Measurements from ENCODE around the gene SEMA3G. TPM values are rescaled to one million over a fixed set of nuclear protein-coding genes. Genes with fewer than 3 reads are reported as not detected.

Gene SEMA3G
- total RNA-seq, 6 experiments from 2014 or later = 0.60 to 2.8 (median 0.80) TPM

- ATAC-seq = no peak
- intact Hi-C loops (cut with DNase I) = no loop called here
- Histone ChIP-seq H3K36me3 (peaks cover 0 to 4% (median 0%) of the 10 kb centered on the region in 4 donors), H3K27me3 (no peaks in the 10 kb centered on the region), H3K4me3 (no peak overlapping the region), H3K27ac (no peak overlapping the region), H3K9me3 (no peaks in the 10 kb centered on the region), H3K4me1 (no peaks in the 10 kb centered on the region)
- DNase-seq = no peak
- WGBS (ENCODE audit: insufficient coverage, low coverage, low lambda C conversion rate, missing lambda C conversion rate) = 71% methylated on average over 4 of the region's 9 CpGs
- TF ChIP-seq CTCF (IDR thresholded peaks at IDR 0.05) = no peak
- TF ChIP-seq POLR2A (IDR thresholded peaks at IDR 0.05) = no peak
Measured at GRCh38 chr3:52384019-52384761, 60.7 kb downstream of the SEMA3G start.

- no peak overlapping the region for H3K27ac ChIP-seq
- no peak overlapping the region for H3K4me3 ChIP-seq
- DNase-seq (no peak), ATAC-seq (no peak)
- WGBS (ENCODE audit: insufficient coverage, low coverage, low lambda C conversion rate, missing lambda C conversion rate) = 100% methylated on average over 4 of the region's 14 CpGs
- intact Hi-C loops (cut with DNase I) = no loop called here
- H3K27me3 ChIP-seq = no peaks in the 10 kb centered on the region
- no peaks in the 10 kb centered on the region for H3K9me3 ChIP-seq
- peaks cover 0 to under 1% (median 0%) of the 10 kb centered on the region in 4 donors for H3K36me3 ChIP-seq
- TF ChIP-seq POLR2A (IDR thresholded peaks at IDR 0.05) (no peak), CTCF (IDR thresholded peaks at IDR 0.05) (no peak)
- H3K4me1 ChIP-seq = no peaks in the 10 kb centered on the region
Measured at GRCh38 chr3:52383446-52383845, 61.5 kb downstream of the SEMA3G start.

Other genes with a start within 250 kb of the SEMA3G start
- 100 to 1,000 TPM in 4 of 6 experiments, 10 to 100 TPM in 2; 73.4 to 783 (median 147) TPM for gene ALAS1, start 246.9 kb downstream of the SEMA3G start, total RNA-seq
- gene TLR9, start 219.5 kb downstream of the SEMA3G start, total RNA-seq = under 1 TPM in 4 of 6 experiments, not detected in 2; 0.12 to 0.59 (median 0.24) TPM
- 10 to 100 TPM; 12.9 to 34.4 (median 23.7) TPM for gene TWF2, start 205.9 kb downstream of the SEMA3G start, total RNA-seq
- gene PPM1M, start 199.3 kb downstream of the SEMA3G start, total RNA-seq = 1 to 10 TPM; 2.8 to 7.1 (median 4.5) TPM
- 10 to 100 TPM; 14.1 to 25.2 (median 20.7) TPM for gene WDR82, start 166.5 kb downstream of the SEMA3G start, total RNA-seq
- gene GLYCTK, start 157.3 kb downstream of the SEMA3G start, total RNA-seq = 100 to 1,000 TPM in 4 of 6 experiments, 10 to 100 TPM in 2; 75.1 to 320 (median 178) TPM
- 10 to 100 TPM in 2 of 6 experiments, 1 to 10 TPM in 4; 1.6 to 11.2 (median 8.1) TPM for gene DNAH1, start 128.8 kb downstream of the SEMA3G start, total RNA-seq
- gene BAP1, start 35.1 kb downstream of the SEMA3G start, total RNA-seq = 10 to 100 TPM; 33.1 to 46.5 (median 38.7) TPM
- 1 to 10 TPM; 2.6 to 4.8 (median 4.0) TPM for gene PHF7, start 34.4 kb downstream of the SEMA3G start, total RNA-seq
- gene TNNC1, start 8.9 kb upstream of the SEMA3G start, total RNA-seq = 10 to 100 TPM in 1 of 6 experiments, 1 to 10 TPM in 3, under 1 TPM in 2; 0.55 to 12.2 (median 1.3) TPM
- 10 to 100 TPM; 19.7 to 51.9 (median 30.6) TPM for gene NISCH, start 10.5 kb upstream of the SEMA3G start, total RNA-seq
- 100 to 1,000 TPM in 3 of 6 experiments, 10 to 100 TPM in 3; 60.7 to 268 (median 92.5) TPM for gene STAB1, start 50.2 kb upstream of the SEMA3G start, total RNA-seq
- gene NT5DC2, start 88.8 kb upstream of the SEMA3G start, total RNA-seq = 10 to 100 TPM in 1 of 6 experiments, 1 to 10 TPM in 5; 1.1 to 12.5 (median 3.9) TPM
- 1 to 10 TPM in 5 of 6 experiments, under 1 TPM in 1; 0.81 to 8.3 (median 4.3) TPM for gene UQCC5, start 91.5 kb upstream of the SEMA3G start, total RNA-seq
- gene PBRM1, start 240.8 kb upstream of the SEMA3G start, total RNA-seq = 10 to 100 TPM; 17.1 to 36.4 (median 27.2) TPM
- 10 to 100 TPM; 20.0 to 86.2 (median 41.7) TPM for gene GNL3, start 240.9 kb upstream of the SEMA3G start, total RNA-seq

Data from right lobe of liver (tissue), 6 donors.